Fibroblast of the aortic adventitia (primary cell): Measurements from ENCODE around the gene FGGY. TPM values are rescaled to one million over a fixed set of nuclear protein-coding genes. Genes with fewer than 3 reads are reported as not detected.

Experiments
- DNase-seq: peaks from one replicate; pipeline ENCODE4 v3.0.0-alpha.2; 2010; ENCODE audit warnings: low read depth
- H3K4me3 ChIP-seq: 2 replicates; pipeline ENCODE4 v1.5.1; 2011; ENCODE audit warnings: low read depth, mild to moderate bottlenecking, control low read depth, low read length, moderate library complexity
- CTCF ChIP-seq: IDR thresholded peaks from 2 replicates; pipeline ENCODE4 v1.5.1; 2011; ENCODE audit warnings: mild to moderate bottlenecking, low read length, control low read depth, inconsistent platforms; ENCODE audit not compliant: insufficient read depth
- total RNA-seq: library from RNA; depleted of rRNA; stranded (reverse); fragments of >200 nt; gene quantifications from 2 replicates; pipeline ENCODE4 v1.2.3, GENCODE V29; 2012; ENCODE audit warnings: low replicate concordance

FGGY gene
- total RNA-seq, 1 donor = 17.5 TPM

GRCh38 chr1:59262631-59263030 lies 34.3 kb upstream of the FGGY start:
- no peak for DNase-seq
- no peak for TF ChIP-seq CTCF
- H3K4me3 ChIP-seq = no peak overlapping the region

- TF ChIP-seq CTCF = no peak
- no peak for DNase-seq
- no peak overlapping the region for H3K4me3 ChIP-seq
These were observed 33.8 kb upstream of the FGGY start for GRCh38 chr1:59263111-59263510.

- no peak for TF ChIP-seq CTCF
- DNase-seq = no peak
- H3K4me3 ChIP-seq = no peak overlapping the region
These were observed 31.3 kb upstream of the FGGY start for GRCh38 chr1:59265622-59266021.

GRCh38 chr1:59266180-59266926 lies 30.5 kb upstream of the FGGY start:
- no peak for DNase-seq
- no peak overlapping the region for H3K4me3 ChIP-seq

GRCh38 chr1:59266927-59267293 lies 30.0 kb upstream of the FGGY start:
- no peak for TF ChIP-seq CTCF
- no peak overlapping the region for H3K4me3 ChIP-seq
- no peak for DNase-seq

More at GRCh38 chr1:59266180-59266926, 30.5 kb upstream of the FGGY start:
- TF ChIP-seq CTCF = no peak

- no peak overlapping the region for H3K4me3 ChIP-seq
- DNase-seq = no peak
- TF ChIP-seq CTCF = no peak
These were observed 28.5 kb upstream of the FGGY start for GRCh38 chr1:59268406-59268805.

- no peak for TF ChIP-seq CTCF
- no peak overlapping the region for H3K4me3 ChIP-seq
- no peak for DNase-seq
These were observed 25.2 kb upstream of the FGGY start for GRCh38 chr1:59271561-59272260.
